GM19043 (cell line): ENCODE measurements around the gene ENDOD1.
"Not testable (repeated sequence)": the region's sequence is repeated elsewhere in the genome, so short reads cannot be mapped to it uniquely, and the experiment has no call there.

Experiments
- ATAC-seq: cut with Tn5 transposase; IDR thresholded peaks from one replicate; pipeline ENCODE4 v1.9.1; 2021; ENCODE audit warnings: low read depth; ENCODE audit not compliant: unreplicated experiment

ENDOD1 gene, protein sequence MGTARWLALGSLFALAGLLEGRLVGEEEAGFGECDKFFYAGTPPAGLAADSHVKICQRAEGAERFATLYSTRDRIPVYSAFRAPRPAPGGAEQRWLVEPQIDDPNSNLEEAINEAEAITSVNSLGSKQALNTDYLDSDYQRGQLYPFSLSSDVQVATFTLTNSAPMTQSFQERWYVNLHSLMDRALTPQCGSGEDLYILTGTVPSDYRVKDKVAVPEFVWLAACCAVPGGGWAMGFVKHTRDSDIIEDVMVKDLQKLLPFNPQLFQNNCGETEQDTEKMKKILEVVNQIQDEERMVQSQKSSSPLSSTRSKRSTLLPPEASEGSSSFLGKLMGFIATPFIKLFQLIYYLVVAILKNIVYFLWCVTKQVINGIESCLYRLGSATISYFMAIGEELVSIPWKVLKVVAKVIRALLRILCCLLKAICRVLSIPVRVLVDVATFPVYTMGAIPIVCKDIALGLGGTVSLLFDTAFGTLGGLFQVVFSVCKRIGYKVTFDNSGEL

DNA sequence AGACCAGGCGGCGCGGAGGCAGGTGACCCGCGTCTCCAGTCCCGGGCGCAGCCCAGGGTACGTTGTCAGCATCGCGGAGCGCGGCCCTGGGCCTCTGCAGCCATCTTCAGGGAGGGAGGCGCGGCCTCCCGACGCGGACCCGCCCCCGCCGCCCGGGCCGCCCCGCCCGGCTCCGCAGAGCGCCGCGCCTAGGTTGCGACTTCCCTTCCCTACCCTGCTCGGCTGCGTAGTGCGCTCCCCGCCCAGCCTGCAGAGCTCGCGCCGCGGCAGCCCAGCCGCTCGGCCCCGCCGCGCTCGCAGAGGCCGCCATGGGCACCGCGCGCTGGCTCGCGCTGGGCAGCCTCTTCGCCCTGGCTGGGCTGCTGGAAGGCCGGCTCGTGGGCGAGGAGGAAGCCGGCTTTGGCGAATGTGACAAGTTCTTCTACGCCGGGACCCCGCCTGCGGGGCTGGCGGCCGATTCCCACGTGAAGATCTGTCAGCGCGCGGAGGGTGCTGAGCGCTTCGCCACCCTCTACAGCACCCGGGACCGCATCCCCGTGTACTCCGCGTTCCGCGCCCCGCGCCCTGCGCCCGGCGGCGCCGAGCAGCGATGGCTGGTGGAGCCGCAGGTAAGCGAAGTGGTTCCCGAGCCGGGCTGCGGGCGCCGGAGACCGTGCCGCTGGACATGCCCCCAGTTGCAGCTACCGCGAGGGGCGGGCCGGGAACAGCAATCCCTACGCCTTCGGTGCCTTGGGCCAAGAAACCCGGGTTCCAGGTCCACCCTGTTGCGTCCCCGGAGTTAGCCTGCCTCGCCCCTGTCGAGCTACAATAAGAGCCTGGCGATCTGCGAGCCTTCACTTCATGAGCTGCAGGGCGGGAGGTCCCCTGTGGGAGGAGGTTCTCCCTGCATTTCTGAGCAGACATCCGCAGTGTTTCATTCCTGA lies at the start of gene ENDOD1:
Gene ENDOD1 (plus strand): TSS at position 227 of the 923 bp plus-strand sequence. CDS start 82 bp downstream, at position 309.
- ATAC-seq, result peak; percentile 78

DNA sequence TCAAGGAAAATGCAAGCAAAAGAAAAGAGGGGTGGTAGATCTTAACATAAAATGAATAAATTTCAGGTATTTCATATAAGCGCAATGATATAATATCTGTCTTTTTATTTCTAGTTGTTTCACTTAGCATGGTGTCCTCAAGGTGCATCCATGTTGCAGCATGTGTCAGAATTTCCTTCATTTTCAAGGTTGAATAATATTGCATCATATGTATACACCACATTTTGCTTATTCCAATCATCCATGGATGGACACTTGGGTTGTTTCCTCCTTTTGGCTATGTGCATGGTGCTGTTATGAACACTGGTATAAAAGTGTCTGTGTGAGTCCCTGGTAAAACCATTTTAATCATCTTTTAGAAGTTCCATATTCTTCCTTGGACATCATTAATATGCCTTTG lies 47.4 kb upstream of the ENDOD1 start:
- ATAC-seq, result no peak

DNA sequence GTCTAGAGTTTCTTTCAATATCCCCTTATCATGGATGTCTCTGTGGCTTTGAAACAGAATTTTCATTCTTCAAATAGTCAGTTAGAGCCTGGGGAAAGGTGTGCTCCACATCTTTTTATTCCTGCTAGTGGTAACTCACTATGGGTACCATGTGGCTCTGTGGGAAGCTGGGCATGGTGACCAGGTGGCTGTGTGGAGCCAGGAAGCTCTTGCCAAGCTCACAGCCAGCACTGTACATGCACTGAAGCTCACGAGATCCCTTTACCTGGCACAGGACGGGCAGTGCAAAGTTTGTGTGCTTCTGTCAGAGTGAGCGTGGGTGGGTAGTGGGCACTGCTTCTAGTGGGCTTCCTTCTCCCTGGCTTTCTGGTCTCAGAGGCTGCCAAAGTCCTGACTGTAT lies 46.7 kb upstream of the ENDOD1 start:
- ATAC-seq, result no peak

DNA sequence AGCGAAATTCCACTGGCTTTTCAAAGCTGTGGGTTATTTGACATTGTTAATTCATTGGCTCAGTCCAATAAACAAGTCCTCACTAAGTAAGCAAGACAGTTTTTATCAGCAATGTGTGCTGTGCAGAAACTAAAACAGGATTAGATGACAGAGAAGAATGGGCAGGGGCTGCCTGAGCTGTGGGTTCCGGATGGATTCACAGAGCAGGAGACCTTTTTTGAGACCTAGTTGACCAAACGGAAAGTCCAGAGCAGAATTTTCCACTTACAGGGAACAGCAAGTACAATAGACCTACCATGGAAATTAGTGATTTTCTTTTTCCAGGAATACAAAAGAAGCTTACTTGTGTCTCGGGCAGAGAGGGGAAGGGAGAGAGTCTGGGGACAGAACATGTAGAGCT lies 45.6 kb upstream of the ENDOD1 start:
- no peak for ATAC-seq

DNA sequence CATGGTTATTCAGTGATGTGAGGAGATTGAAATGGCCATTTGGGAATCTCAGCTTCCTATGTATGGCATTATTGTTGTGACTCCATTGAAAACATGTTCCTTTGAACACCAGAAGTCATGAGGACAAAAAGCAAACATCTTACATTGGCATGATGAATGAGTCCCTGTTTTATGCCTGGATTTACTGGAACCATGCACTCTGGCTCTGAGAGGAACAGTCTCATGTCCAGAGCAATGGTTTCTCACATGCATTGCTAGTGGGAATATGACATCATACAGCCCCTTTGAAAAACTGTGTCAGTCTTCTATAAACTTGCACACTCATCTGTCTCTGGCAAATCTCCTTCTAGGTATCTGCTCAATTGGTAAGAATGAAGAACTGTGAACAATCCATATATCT lies 43.8 kb upstream of the ENDOD1 start:
- no peak for ATAC-seq

DNA sequence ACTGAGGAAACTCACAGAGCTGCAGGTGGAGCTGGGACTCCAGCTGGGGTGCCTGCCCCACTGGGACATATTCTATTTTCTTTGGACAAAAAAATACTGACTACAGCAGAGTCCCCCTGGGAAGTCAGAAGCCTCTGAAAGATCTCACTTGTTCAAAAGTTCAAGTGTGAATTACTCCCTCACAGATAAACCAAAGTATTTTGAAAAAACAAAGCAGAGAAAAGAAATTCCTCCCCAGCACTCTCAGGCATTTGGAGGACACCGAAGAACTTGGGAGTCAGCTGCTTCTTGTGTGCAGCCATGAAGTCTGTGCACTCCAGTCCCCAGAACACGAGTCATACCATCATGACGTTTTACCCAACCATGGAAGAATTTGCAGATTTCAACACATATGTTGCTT lies 40.5 kb upstream of the ENDOD1 start, which contains the start of gene KDM4F:
Gene KDM4F (plus strand): TSS at position 301 of the 400 bp plus-strand sequence.
- not testable (repeated sequence) for ATAC-seq

DNA sequence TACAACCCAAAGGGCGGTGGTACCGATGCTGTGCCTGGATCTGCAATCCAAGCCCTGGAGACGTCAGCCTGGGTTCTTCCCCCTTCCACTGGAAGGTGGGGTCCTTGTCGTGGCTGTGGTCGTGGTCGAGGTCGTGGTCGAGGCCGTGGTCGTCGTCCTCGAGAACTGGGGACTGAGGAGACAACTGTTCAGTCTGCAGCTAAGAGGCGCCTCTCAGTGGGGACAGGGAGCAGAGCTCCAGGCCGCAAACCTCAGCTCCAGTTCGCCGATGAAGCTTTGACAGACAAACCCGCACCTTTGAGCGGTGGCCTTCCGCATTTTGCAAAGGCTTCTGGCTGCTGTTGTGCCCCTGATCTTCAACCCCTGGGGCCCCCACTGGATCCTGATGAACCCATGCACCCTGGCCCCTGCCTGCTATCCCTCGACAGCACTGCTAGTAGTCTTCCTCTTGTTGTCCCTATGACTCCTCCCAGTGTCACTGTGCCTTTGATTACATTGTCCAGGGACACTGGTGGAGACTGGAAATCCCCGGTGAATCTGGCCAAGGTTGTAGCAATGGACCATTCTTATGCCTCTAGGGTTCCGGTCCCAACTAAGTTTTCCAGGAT lies 38.9 kb upstream of the ENDOD1 start:
- ATAC-seq, result no peak

DNA sequence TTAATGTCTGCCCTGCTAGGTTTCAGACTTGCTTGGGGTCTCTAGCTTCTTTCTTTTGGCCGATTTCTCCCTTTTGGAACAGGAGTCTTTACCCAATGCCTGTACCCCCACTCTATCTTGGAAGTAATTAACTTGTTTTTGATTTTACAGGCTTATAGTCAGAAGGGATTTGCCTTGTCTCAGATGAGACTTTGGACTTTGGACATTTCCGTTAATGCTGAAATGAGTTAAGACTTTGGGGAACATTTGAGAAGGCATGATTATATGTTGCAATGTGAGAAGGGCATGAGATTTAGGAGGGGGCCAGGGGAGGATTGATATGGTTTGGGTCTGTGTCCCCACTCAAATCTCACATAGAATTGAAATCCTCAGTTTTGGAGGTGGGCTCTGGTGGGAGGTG lies 35.3 kb upstream of the ENDOD1 start:
- ATAC-seq, result no peak

DNA sequence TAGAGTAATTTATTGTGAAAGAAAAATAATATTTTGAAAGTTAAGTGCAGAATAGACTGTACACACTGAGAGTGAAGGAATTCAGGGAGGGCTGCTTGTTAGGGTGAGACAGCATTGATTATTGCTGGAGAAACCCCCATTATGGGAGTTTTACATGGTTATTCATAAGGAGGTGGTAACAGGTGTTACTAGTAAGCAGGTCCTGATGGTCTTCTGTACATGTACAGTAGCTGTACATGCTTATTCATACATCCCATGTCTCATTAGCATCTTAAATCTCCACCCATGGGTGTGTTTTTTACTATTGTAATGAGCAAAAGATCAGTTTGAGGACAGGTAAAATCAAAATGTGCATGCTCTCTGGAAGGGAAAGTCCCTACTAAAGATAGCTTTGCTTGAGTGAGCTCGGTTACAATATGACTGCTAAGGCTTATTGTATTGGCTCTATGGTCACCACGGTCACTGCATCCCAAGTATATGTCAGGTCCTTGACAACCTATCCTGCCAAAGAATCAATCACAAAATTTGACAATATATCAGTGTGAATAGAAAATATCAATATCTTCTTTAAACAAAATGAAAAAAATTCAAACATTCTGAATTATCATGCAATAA lies 34.3 kb upstream of the ENDOD1 start:
- ATAC-seq, result peak; percentile 98

DNA sequence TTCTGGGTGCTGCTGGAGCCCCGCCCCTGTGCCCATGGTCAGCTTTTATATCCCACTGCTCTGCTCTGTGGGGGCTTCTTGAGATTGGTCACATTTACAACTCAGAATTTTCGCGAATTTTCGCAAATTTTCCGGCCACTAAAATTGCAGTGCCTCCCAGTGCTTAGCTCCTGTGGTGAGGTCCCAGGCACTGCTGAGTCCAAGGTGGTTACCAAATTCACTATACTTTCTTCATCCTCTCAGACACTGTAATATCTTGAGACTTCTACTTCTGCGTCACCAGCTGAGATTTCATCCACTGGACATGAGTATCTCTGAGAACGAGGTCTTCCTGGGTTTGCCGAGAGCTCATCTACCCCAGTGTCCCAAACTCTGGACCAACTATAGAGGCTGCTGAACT lies 31.7 kb upstream of the ENDOD1 start:
- no peak for ATAC-seq

DNA sequence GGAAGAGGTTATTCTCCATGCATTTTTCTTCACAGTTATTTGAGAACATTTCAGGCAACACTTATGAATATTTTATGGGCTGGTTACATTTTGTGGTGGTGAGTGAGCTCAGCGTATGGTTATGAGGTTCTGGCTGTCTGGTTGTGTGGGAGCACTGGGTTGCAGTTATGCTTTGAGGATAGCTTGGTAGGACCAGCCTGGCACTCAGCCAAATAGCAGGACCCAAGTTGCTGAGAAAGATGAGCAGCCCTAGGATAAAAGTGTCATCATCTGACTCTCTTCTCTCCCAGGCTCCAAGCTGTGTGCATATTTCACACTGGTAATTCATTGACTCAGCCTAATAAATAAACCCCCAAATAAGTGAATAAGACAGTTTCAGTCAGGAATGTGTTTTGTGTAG lies 31.0 kb upstream of the ENDOD1 start:
- no peak for ATAC-seq

DNA sequence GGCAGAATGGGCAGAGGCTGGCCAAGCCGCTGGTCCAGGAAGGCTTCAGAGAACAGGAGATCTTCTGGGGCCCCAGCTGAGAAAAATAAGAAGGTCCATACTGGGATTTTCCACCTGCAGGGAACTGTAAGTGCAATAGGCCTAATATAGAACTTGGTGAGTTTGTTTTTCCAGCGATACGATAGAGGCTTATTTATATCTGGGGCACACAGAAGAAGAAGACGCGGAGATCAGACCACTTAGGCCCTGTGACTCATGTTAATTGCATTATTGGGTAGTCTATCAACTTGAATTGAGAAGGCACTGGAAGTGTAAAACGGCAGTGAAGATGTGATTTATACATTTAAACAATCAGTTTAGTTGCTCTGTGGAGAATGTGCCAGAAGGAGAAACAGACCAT lies 30.6 kb upstream of the ENDOD1 start:
- no peak for ATAC-seq

DNA sequence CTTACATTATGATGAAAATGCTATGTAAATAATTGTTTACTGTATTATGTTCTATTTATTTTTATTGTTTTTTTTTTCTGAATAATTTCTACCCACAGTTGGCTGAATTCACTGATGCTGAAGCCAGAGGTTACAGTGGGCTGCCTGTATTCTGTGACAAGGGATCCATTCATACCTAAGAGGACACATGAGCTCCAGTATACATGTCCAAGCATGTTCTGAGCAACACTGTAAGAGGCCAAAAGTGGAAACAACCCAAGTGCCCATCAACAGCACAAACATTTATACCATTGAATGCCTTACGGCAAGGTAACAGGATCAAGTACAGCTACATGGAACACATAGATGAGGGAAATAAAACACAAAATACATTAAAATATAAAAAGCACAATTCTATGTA lies 24.3 kb upstream of the ENDOD1 start:
- no peak for ATAC-seq

DNA sequence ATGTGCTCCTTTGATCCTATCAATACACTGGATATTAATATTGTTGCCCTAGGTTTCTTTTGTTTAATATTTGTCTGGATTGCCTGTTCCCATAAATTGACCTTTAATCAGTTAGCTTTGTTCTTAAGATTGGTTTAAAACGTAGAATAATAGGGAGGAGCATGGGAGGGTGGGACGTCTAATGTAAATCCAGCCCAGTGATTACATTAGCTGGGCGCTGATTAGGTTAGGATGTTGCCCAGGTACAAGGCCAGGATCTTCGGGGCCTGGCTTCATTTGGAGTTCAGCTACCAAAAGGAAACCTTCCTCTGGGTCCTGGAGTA lies 23.0 kb upstream of the ENDOD1 start, which contains the start of gene SRSF8:
Gene SRSF8 (plus strand): TSS at position 204 of the 323 bp plus-strand sequence. CDS start 308 bp downstream, outside the sequence.
- peak; percentile 33 for ATAC-seq

DNA sequence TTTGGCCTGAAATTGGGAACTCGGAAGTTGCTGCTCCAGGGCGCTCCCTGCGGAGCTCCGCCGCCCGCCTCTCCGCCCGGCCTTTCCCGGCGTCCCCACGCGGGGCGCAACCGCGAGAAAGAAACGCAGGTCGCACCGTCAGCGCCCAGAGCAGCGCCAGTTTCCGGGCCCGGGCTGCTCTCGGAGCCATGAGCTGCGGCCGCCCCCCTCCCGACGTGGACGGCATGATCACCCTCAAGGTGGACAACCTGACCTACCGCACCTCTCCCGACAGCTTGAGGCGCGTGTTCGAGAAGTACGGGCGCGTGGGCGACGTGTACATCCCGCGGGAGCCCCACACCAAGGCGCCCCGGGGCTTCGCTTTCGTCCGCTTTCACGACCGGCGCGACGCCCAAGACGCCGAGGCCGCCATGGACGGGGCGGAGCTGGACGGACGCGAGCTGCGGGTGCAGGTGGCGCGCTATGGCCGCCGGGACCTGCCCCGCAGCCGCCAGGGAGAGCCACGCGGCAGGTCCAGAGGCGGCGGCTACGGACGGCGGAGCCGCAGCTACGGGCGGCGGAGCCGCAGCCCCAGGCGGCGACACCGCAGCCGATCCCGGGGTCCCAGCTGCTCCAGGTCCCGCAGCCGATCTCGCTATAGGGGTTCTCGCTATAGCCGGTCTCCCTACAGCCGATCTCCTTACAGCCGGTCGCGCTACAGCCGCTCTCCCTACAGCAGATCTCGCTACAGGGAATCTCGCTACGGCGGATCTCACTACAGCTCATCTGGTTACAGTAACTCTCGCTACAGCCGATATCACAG lies 22.4 kb upstream of the ENDOD1 start:
- ATAC-seq, result peak; percentile 44

DNA sequence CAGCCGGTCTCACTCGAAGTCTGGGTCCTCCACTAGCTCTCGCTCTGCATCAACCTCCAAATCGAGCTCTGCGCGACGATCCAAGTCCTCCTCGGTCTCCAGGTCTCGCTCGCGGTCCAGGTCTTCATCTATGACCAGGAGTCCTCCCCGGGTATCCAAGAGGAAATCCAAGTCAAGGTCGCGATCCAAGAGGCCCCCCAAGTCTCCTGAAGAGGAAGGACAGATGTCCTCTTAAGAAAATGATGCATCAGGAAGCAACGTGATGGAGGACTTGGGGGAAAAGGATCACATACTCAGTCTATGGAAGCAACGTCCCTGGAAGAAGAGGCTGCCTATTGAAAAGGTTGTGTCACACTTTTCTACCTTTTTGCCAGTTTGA lies 21.8 kb upstream of the ENDOD1 start:
- no peak for ATAC-seq

DNA sequence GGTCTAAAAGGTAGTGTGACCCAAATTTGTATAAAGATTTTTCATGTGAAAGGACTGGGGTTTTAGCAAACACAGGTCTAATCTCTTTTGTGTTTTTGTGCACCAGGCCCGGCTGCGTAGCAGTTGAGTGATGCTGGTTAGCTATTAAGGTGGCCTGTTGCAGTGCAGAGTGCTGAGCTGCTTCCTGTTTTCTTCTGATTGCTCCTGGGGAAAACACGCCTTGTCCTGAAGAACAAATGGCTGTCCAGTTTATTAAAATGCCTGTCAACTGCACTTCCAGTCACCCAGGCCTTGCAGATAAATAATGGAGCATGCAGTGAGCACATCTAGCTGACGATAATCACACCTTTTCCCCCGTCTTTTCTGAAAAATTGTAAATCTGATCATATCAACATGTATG lies 21.1 kb upstream of the ENDOD1 start:
- ATAC-seq, result peak; percentile 68

DNA sequence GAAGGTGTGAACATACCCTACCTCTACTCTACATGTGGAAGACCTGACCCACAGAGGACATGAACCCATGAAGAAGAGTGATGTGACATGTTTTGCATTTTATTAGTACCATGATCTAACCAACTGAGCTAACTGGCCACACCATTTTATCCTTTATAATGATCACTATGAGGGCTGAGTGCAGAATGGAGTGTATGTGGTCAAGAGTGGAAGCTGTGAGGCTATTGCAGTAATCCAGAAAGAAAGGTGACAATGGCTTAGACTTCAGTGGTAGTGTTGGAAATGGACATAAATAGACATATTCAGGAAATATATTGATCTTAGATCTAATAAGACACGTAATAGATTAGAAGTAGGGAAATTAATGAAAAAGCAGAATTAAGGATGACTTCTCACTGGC lies 19.2 kb upstream of the ENDOD1 start:
- no peak for ATAC-seq

DNA sequence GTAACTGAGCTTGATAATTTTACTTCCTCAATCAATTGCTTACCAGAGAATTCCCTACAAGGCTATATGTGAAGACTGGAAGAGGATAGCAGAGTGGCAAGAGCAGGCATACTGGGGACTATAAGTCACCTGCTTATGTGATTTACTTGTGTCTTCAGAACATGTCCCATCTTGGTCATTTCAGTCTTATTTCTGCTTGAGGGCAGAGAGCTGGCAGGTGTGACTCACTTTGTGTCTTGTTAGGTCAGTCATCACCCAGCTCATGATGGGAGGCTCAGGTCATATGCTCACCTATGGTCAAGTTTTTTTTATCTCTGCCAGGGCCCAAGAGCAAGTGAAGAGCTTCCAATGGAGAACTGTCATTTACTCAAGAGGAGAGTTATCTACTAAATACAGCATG lies 16.7 kb upstream of the ENDOD1 start:
- no peak for ATAC-seq
